GM12801 (cell line): Measurements from ENCODE around the gene CARS1.

ENCODE experiments used
- CTCF ChIP-seq: IDR thresholded peaks from one replicate; pipeline ENCODE4 v1.5.1; 2011; ENCODE audit warnings: control low read depth; ENCODE audit not compliant: insufficient read length; ENCODE audit errors: extremely low read depth

The CARS1 gene

DNA sequence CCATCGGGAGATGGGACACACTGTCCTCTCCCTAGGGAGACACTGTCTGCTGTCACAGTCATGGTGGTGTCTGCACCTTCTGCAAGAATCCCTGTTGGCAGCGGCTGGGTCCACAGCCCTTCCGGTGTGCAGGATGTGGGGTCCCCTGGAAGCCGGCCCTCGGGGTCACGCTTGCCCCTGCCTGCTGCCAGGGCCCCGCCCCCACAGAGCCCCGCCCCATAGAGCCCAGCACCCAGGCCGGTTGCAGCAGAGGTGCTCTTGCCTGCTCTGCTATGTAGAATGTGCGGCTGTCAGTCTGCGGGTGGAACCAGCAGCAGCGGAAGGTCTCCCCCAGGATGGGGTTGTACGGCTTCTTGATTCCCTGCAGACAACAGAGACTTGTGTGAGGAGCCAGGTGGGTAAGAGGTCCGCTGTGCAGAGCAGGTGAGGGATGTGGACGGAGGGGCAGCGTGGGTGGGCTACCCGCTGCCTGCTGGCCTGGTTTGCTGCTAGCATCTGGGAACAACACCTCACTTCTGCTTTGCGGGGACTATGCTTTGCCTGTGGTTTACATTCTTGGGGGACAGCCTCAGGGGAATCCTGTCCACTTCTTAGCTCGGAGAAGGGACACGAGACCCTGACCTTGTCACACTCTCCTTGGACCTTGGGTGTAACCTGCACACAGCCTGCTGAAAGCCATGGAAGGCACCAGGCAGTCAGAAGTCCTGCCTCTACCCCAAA, 44.9 kb upstream of the CARS1 start:
- TF ChIP-seq CTCF = no peak

DNA sequence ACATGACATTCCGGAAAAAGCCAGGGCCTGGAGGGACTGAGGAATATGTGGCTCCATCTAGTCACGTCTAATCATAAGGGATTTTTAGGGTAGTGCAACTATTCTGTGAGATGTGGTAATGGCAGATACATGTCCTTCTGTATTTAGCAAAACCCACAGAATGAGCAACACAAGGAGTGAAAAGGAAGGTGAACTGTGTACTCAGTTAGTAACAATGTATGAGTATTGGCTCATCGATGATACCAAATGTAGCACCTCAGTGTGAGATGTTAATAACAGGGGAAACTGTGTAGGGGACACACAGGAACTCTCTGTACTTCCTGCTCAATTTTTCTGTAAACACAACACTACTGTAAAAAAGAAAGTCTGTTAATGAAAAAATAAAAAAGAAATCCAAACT, 42.0 kb upstream of the CARS1 start:
- no peak for TF ChIP-seq CTCF

- no peak for TF ChIP-seq CTCF
Measured at GRCh38 chr11:3096909-3097530, 39.8 kb upstream of the CARS1 start.

DNA sequence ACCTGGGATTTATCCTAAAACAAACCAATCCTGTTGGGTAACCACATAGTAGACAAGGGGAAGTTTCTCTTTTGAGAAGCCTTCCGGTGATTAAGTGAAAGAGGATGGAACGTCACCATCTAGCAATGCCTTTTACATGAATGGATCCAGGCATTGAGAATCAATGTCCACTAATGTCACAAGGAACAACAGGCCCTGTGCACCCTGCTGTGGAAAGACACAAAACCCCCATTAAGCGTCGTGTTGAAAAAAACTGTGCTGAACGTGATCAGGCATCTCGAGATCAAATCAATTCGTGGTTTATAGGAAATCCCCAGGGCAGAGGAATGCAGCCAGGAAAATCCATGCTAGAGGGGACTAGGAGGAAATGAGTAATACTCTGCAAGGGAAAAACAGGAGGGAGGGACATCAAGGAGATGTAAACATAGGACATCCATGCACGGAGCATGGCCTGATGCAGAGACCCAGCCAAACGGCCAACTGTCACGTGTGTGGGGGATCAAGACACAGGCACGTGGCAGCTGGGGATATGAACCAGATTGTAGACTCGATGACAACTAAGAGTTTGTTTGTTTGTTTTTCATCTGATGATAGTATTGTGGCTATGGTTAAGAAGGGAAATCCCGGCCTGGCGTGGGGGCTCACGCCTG, 38.6 kb upstream of the CARS1 start:
- no peak for TF ChIP-seq CTCF

GRCh38 chr11:3094223-3094824, 37.1 kb upstream of the CARS1 start:
- no peak for TF ChIP-seq CTCF

- no peak for TF ChIP-seq CTCF
Measured at GRCh38 chr11:3093281-3094191, 36.3 kb upstream of the CARS1 start.
